Measurements from ENCODE around the gene MFNG. TPM values are rescaled to one million over a fixed set of nuclear protein-coding genes. Genes with fewer than 3 reads are reported as not detected.

MFNG gene
- total RNA-seq, 2 donors from 2014 or later: 4.4 to 7.3 TPM

DNA sequence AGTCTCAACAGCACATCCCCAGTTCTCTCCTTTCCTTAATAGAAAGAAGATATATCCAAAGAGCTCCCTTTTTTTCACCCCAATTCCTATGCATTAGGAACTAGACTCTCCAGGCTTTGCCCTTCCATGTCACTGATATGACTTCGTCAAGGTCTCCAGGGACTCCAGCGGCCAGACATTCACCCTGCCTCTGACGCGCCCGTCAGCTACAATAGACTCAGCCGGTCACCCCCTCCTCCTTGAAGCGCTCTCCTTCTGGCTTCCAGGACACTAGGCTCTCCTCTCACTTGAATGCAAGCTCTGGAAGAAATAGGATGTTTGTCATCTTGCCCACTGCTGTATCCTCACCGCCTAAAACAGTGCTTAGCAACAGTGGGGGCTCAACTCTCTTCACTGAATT, 44.0 kb downstream of the MFNG start:
- Histone ChIP-seq H3K36me3 (no peaks in the 10 kb centered on the region), H3K4me3 (no peak overlapping the region), H3K27me3 (replicated peaks; ENCODE audit: insufficient read depth) (no peaks in the 10 kb centered on the region), H3K27ac (no peak overlapping the region), H3K4me1 (replicated peaks) (no peaks in the 10 kb centered on the region), H3K9me3 (no peaks in the 10 kb centered on the region)
- WGBS: 73% methylated on average over 8 of the region's 8 CpGs
- DNase-seq (ENCODE audit: low spot score): no peak
- TF ChIP-seq POLR2AphosphoS5 (IDR thresholded peaks at IDR 0.05) (no peak), POLR2A (IDR thresholded peaks at IDR 0.05) (no peak)
- TF ChIP-seq, protein P1, sequence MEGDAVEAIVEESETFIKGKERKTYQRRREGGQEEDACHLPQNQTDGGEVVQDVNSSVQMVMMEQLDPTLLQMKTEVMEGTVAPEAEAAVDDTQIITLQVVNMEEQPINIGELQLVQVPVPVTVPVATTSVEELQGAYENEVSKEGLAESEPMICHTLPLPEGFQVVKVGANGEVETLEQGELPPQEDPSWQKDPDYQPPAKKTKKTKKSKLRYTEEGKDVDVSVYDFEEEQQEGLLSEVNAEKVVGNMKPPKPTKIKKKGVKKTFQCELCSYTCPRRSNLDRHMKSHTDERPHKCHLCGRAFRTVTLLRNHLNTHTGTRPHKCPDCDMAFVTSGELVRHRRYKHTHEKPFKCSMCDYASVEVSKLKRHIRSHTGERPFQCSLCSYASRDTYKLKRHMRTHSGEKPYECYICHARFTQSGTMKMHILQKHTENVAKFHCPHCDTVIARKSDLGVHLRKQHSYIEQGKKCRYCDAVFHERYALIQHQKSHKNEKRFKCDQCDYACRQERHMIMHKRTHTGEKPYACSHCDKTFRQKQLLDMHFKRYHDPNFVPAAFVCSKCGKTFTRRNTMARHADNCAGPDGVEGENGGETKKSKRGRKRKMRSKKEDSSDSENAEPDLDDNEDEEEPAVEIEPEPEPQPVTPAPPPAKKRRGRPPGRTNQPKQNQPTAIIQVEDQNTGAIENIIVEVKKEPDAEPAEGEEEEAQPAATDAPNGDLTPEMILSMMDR (IDR thresholded peaks at IDR 0.05): no peak
- intact Hi-C loops (cut with DNase I): no loop called here

DNA sequence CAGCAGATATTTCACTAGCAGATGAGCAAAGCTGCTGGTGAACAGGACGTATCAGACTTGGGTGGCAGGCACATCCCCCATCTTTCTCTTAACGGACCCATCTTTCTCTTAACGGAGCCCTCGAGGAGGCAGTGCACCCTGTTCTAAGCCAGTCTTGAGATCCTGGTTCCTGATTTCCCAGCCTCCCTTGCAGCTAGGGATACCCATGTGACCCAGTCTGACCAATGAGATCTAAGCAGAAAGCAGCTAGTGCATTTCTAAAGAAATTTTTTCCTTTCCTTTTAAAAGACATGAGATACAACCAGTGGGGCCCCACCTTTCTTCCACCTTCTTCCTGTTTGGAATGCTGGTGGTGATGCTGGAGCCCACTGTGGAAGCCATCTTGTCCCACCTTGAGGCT, 45.3 kb downstream of the MFNG start:
- no peak for TF ChIP-seq POLR2AphosphoS5 (IDR thresholded peaks at IDR 0.05)
- no peak for TF ChIP-seq POLR2A (IDR thresholded peaks at IDR 0.05)
- TF ChIP-seq, protein P1 (IDR thresholded peaks at IDR 0.05): no peak
- WGBS: 88% methylated on average over 4 of the region's 4 CpGs
- Histone ChIP-seq H3K27ac (no peak overlapping the region), H3K9me3 (no peaks in the 10 kb centered on the region), H3K4me3 (no peak overlapping the region), H3K36me3 (no peaks in the 10 kb centered on the region), H3K27me3 (replicated peaks; ENCODE audit: insufficient read depth) (no peaks in the 10 kb centered on the region), H3K4me1 (replicated peaks) (no peaks in the 10 kb centered on the region)
- intact Hi-C loops (cut with DNase I): no loop called here
- DNase-seq (ENCODE audit: low spot score): no peak

DNA sequence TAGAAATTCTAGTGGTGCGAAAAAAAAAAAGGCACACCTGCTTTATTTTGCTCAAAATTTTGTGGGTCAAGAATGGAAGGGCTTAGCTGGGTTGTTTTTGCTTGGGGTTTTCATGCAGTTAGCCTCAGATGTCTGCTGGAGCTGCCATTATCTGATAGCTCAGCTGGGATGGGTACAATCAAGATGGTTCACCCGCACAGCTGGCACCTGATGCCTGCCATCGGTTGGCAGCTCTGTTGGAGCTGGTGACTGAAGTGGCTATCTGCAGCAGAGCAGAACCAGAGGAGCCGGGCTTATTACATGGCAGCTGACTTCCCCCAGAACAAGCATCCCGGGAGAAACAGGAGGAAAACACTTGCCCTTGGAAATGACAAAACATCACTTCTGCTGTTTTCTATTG, 46.8 kb downstream of the MFNG start:
- no peak for TF ChIP-seq POLR2A (IDR thresholded peaks at IDR 0.05)
- no peak for TF ChIP-seq POLR2AphosphoS5 (IDR thresholded peaks at IDR 0.05)
- TF ChIP-seq, protein P1 (IDR thresholded peaks at IDR 0.05): no peak
- WGBS: 82% methylated on average over 5 of the region's 5 CpGs
- Histone ChIP-seq H3K27ac (no peak overlapping the region), H3K9me3 (no peaks in the 10 kb centered on the region), H3K27me3 (replicated peaks; ENCODE audit: insufficient read depth) (no peaks in the 10 kb centered on the region), H3K4me1 (replicated peaks) (no peaks in the 10 kb centered on the region), H3K4me3 (no peak overlapping the region), H3K36me3 (no peaks in the 10 kb centered on the region)
- DNase-seq (ENCODE audit: low spot score): no peak
- intact Hi-C loops (cut with DNase I): no loop called here

DNA sequence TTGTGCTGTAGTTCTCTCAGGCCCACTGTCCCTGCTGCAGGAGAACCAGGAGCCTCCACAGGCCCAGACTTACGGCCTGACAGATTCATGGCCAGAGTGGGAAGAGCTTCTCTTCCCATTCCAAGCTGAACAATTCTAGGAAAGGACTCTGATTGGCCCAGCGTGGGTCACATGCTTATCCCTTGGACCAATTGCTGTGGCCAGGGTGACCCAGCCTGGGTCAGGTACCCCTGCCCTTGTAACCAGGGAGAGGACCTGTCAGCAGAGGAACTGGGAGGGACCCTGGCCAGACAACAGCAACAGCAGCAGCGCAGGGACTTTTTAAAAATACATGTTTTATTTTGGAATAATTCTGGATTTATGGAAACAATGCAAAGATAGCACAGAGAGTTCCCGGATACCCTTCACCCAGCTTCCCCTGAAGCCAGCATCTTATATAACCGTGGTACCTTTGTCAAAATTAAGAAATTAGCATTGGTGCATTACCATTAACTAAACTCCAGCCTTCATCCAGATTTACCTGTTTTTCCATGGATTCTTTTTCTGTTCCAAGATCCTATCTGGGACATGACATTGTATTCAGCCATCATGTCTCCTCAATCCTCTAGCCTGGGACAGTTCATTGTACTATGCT, 50.1 kb downstream of the MFNG start:
- H3K4me3 ChIP-seq: no peak overlapping the region
- H3K36me3 ChIP-seq: no peaks in the 10 kb centered on the region
- no peak for DNase-seq (ENCODE audit: low spot score)
- H3K27ac ChIP-seq: no peak overlapping the region
- H3K27me3 ChIP-seq (replicated peaks; ENCODE audit: insufficient read depth): peaks cover 10% of the 10 kb centered on the region
- H3K9me3 ChIP-seq: no peaks in the 10 kb centered on the region
- 98% methylated on average over 5 of the region's 5 CpGs for WGBS
- TF ChIP-seq, protein P1 (IDR thresholded peaks at IDR 0.05): no peak
- TF ChIP-seq POLR2AphosphoS5 (IDR thresholded peaks at IDR 0.05) (no peak), POLR2A (IDR thresholded peaks at IDR 0.05) (no peak)
- H3K4me1 ChIP-seq (replicated peaks): no peaks in the 10 kb centered on the region
- intact Hi-C loops (cut with DNase I): no loop called here

DNA sequence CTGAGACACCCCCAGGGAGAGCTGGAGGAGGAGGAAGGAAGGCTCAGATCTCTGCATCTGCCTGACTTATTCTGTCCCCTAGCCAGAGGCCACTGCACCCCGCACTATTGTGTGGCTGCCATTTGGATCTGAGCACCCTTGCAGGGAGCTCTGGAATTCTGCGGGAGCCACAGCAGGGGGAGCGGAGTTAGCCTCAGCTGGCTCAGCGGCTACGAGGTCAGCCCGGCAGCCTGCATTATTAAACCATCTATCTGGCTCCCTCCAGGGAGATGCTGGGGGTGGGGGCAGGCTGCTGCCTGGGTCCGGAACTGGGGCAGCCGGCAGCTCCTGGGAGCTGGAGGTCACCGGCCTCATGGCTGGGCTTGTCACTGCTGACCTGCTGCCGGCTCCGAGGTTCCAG, 52.4 kb downstream of the MFNG start:
- Histone ChIP-seq H3K27me3 (replicated peaks; ENCODE audit: insufficient read depth) (peaks cover 10% of the 10 kb centered on the region), H3K9me3 (no peaks in the 10 kb centered on the region), H3K27ac (no peak overlapping the region), H3K4me1 (replicated peaks) (no peaks in the 10 kb centered on the region), H3K36me3 (no peaks in the 10 kb centered on the region), H3K4me3 (no peak overlapping the region)
- intact Hi-C loops (cut with DNase I): no loop called here
- no peak for TF ChIP-seq POLR2A (IDR thresholded peaks at IDR 0.05)
- TF ChIP-seq POLR2AphosphoS5 (IDR thresholded peaks at IDR 0.05): no peak
- TF ChIP-seq, protein P1 (IDR thresholded peaks at IDR 0.05): no peak
- no peak for DNase-seq (ENCODE audit: low spot score)
- 51% methylated on average over 6 of the region's 11 CpGs for WGBS

Measured in prostate gland (tissue), 2 donors.